ENCODE measurements around the gene HAUS6. TPM values are rescaled to one million over a fixed set of nuclear protein-coding genes. Genes with fewer than 3 reads are reported as not detected.
"Not testable (repeated sequence)": the region's sequence is repeated elsewhere in the genome, so short reads cannot be mapped to it uniquely, and the experiment has no call there.

The HAUS6 gene
- total RNA-seq, 2 donors from 2014 or later: 32.8 to 33.4 TPM

- no peak for ATAC-seq (replicated peaks in 1 of 2)
- H3K4me3 Mint-ChIP-seq: no peak overlapping the region
- peaks cover 29% of the 10 kb centered on the region for H3K4me1 Mint-ChIP-seq (ENCODE audit: low read depth)
- no peaks in the 10 kb centered on the region for H3K9me3 Mint-ChIP-seq
- H3K27ac Mint-ChIP-seq: no peak overlapping the region
- peaks cover 3 to 9% of the 10 kb centered on the region in 2 donors for H3K36me3 Mint-ChIP-seq (ENCODE audit: insufficient read depth in 2 of 2)
- H3K27me3 Mint-ChIP-seq (ENCODE audit: low read depth): no peaks in the 10 kb centered on the region
- no peak for DNase-seq
Measured at GRCh38 chr9:19104515-19105282, 2.0 kb upstream of the HAUS6 start.

- H3K4me3 Mint-ChIP-seq: peak overlapping the region; percentile 96 to 97
- H3K27me3 Mint-ChIP-seq (ENCODE audit: low read depth): no peaks in the 10 kb centered on the region
- H3K9me3 Mint-ChIP-seq: no peaks in the 10 kb centered on the region
- ATAC-seq (replicated peaks in 1 of 2): peak; percentile 41 to 46
- H3K36me3 Mint-ChIP-seq (ENCODE audit: insufficient read depth in 2 of 2): peaks cover 5 to 11% of the 10 kb centered on the region in 2 donors
- peak overlapping the region; percentile 97 for H3K27ac Mint-ChIP-seq
- peak in 1 of 2 donors; percentile 36 for DNase-seq
- peaks cover 52% of the 10 kb centered on the region for H3K4me1 Mint-ChIP-seq (ENCODE audit: low read depth)
Measured at GRCh38 chr9:19102181-19102630, 498 bp downstream of the HAUS6 start.

GRCh38 chr9:19101203-19101602 is 1.5 kb downstream of the HAUS6 start:
- Mint-ChIP-seq H3K27me3 (ENCODE audit: low read depth) (no peaks in the 10 kb centered on the region), H3K36me3 (ENCODE audit: insufficient read depth in 2 of 2) (peaks cover 5 to 12% of the 10 kb centered on the region in 2 donors), H3K27ac (peak overlapping the region; percentile 16), H3K9me3 (no peaks in the 10 kb centered on the region), H3K4me1 (ENCODE audit: low read depth) (peaks cover 62% of the 10 kb centered on the region), H3K4me3 (peak overlapping the region; percentile 96 to 97)
- DNase-seq: no peak
- ATAC-seq (replicated peaks in 1 of 2): no peak

GRCh38 chr9:19097431-19097830 is 5.3 kb downstream of the HAUS6 start:
- H3K27me3 Mint-ChIP-seq (ENCODE audit: low read depth); ATAC-seq (replicated peaks in 1 of 2); H3K9me3 Mint-ChIP-seq; DNase-seq: not testable (repeated sequence)
- H3K27ac Mint-ChIP-seq: peak overlapping the region; percentile 87
- H3K36me3 Mint-ChIP-seq (ENCODE audit: insufficient read depth in 2 of 2): peaks cover 5 to 26% of the 10 kb centered on the region in 2 donors
- peak overlapping the region; percentile 50 to 71 for H3K4me3 Mint-ChIP-seq
- peaks cover 62% of the 10 kb centered on the region for H3K4me1 Mint-ChIP-seq (ENCODE audit: low read depth)

DNA sequence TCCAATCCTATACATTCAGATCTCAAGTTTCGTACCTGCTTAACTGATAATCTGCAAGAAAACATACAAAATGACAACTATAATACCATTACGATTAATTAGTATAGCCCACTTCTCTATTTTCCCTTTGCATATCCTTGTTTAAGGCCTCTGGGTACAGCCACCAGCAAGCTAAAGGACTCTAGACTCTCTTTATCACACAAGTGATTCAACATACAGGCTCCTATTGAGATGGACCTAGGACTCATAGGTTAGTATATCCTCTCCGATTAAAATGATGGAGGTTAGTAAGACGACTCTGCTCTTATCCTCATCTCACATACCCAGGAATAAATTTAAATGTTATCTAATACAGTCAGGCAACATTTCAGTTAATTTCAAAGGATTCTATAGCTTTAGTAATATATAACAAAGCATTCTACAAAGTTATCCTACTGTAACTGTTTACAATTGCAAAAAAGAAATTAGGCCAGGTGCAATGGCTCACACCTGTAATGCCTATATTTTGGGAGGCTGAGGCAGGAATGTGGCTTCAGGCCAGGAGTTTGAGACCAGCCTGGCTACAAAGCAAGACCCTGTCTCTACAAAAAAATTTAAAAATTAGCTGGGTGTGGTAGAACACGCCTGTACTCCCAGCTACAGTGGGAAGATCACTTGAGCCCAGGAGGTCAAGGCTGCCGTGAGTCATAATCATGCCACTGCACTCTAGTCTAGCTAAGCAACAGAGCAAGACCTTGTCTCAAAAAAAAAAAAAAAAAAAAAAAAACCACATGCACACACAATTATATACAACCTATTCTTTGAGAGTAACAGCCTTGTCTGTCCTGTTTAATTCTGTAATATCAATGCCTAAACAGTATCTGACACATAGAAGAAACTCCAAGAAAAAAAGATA is 15.4 kb downstream of the HAUS6 start:
- Mint-ChIP-seq H3K27me3 (ENCODE audit: low read depth) (no peaks in the 10 kb centered on the region), H3K36me3 (ENCODE audit: insufficient read depth in 2 of 2) (peaks cover 0 to 19% of the 10 kb centered on the region in 2 donors), H3K9me3 (no peaks in the 10 kb centered on the region), H3K27ac (no peak overlapping the region), H3K4me3 (no peak overlapping the region), H3K4me1 (ENCODE audit: low read depth) (no peaks in the 10 kb centered on the region)
- DNase-seq (no peak), ATAC-seq (replicated peaks in 1 of 2) (no peak)

DNA sequence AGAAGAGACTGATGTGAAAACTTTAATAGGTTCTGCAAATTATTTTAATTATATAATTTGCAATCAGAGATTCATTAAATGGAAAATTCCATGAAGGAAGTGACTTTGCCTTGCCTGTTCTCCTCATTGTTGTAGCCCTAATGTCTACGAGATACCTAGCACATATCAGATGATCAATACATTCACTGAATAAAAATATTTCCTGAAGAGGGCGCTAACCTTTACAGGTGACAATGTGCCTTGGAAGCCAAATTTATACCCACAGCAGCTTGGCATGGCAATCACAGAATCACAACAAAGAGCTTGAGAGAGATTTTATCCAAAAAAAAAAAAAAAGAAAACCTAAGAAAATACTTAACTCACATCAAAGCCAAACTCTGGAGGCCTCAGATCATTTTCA is 17.4 kb downstream of the HAUS6 start:
- no peaks in the 10 kb centered on the region for H3K27me3 Mint-ChIP-seq (ENCODE audit: low read depth)
- no peaks in the 10 kb centered on the region for H3K4me1 Mint-ChIP-seq (ENCODE audit: low read depth)
- no peak for DNase-seq
- H3K27ac Mint-ChIP-seq: peak overlapping the region; percentile 40
- peaks cover 3 to 15% of the 10 kb centered on the region in 2 donors for H3K36me3 Mint-ChIP-seq (ENCODE audit: insufficient read depth in 2 of 2)
- H3K4me3 Mint-ChIP-seq: no peak overlapping the region
- H3K9me3 Mint-ChIP-seq: no peaks in the 10 kb centered on the region
- peak; percentile 46 to 56 for ATAC-seq (replicated peaks in 1 of 2)

GRCh38 chr9:19074836-19075235 is 27.9 kb downstream of the HAUS6 start:
- H3K4me3 Mint-ChIP-seq: no peak overlapping the region
- peaks cover 21 to 40% of the 10 kb centered on the region in 2 donors for H3K36me3 Mint-ChIP-seq (ENCODE audit: insufficient read depth in 2 of 2)
- ATAC-seq (replicated peaks in 1 of 2) (no peak), DNase-seq (no peak)
- no peaks in the 10 kb centered on the region for H3K27me3 Mint-ChIP-seq (ENCODE audit: low read depth)
- H3K27ac Mint-ChIP-seq: no peak overlapping the region
- peaks cover 4% of the 10 kb centered on the region for H3K4me1 Mint-ChIP-seq (ENCODE audit: low read depth)
- no peaks in the 10 kb centered on the region for H3K9me3 Mint-ChIP-seq

- H3K9me3 Mint-ChIP-seq: no peaks in the 10 kb centered on the region
- no peak overlapping the region for H3K27ac Mint-ChIP-seq
- no peak for ATAC-seq (replicated peaks in 1 of 2)
- no peaks in the 10 kb centered on the region for H3K27me3 Mint-ChIP-seq (ENCODE audit: low read depth)
- peaks cover 21 to 42% of the 10 kb centered on the region in 2 donors for H3K36me3 Mint-ChIP-seq (ENCODE audit: insufficient read depth in 2 of 2)
- H3K4me1 Mint-ChIP-seq (ENCODE audit: low read depth): peaks cover 4% of the 10 kb centered on the region
- no peak for DNase-seq
- H3K4me3 Mint-ChIP-seq: no peak overlapping the region
Measured at GRCh38 chr9:19074229-19074628, 28.5 kb downstream of the HAUS6 start.

GRCh38 chr9:19057033-19057432 is 45.7 kb downstream of the HAUS6 start:
- no peak for ATAC-seq (replicated peaks in 1 of 2)
- peaks cover 5% of the 10 kb centered on the region for H3K4me1 Mint-ChIP-seq (ENCODE audit: low read depth)
- H3K27me3 Mint-ChIP-seq (ENCODE audit: low read depth): no peaks in the 10 kb centered on the region
- H3K36me3 Mint-ChIP-seq (ENCODE audit: insufficient read depth in 2 of 2): peaks cover 8 to 48% of the 10 kb centered on the region in 2 donors
- H3K9me3 Mint-ChIP-seq: no peaks in the 10 kb centered on the region
- no peak overlapping the region for H3K27ac Mint-ChIP-seq
- H3K4me3 Mint-ChIP-seq: no peak overlapping the region
- no peak for DNase-seq

DNA sequence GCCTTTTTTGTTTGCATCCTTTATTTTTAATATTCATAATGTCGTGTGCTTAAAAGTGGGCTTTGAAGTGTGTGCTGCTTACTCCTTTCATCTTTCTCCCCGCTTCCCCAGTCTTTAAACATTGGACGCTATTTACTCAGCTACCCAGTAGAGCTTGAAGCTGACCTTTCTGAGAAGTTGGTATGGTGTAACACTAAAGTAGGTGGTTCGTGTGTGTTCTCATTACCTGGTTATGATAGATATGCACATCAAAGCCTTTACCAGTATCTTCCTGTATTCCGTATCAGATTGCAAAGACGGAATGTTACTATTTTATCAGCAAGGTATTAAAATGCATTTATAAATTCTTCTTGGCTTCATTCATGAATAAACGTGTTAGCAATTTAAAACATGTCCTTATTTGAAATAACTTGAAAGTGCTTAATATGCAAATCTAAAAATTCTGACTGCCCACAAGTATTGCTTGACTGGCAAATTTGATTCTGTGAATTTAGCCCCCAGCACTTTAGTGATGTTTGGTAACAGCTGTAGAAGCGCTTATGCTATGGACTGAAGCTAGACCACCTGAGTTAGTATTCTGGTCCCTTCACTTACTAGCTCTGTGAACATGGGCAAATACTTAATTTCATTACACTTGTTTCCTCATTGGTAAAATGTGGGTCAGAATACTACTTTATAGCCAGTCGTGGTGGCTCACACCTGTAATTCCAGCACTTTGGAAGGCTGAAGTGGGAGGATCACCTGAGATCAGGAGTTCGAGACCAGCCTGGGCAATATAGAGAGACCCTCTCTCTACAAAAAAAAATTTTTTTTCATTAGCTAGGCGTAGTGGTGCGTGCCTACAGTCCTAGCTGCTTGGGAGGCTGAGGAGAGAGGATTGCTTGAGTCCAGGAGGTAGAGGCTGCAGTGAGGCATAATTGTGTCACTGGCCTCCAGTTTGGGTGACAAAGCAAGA is 51.8 kb downstream of the HAUS6 start:
- Mint-ChIP-seq H3K27me3 (ENCODE audit: low read depth) (no peaks in the 10 kb centered on the region), H3K4me3 (peak overlapping the region; percentile 94 to 99), H3K4me1 (ENCODE audit: low read depth) (peaks cover 40% of the 10 kb centered on the region), H3K36me3 (ENCODE audit: insufficient read depth in 2 of 2) (peaks cover 11 to 12% of the 10 kb centered on the region in 2 donors), H3K27ac (peak overlapping the region; percentile 97), H3K9me3 (no peaks in the 10 kb centered on the region)
- no peak for DNase-seq
- no peak for ATAC-seq (replicated peaks in 1 of 2)

- Mint-ChIP-seq H3K4me1 (ENCODE audit: low read depth) (peaks cover 40% of the 10 kb centered on the region), H3K27ac (peak overlapping the region; percentile 97), H3K4me3 (peak overlapping the region; percentile 94 to 99), H3K36me3 (ENCODE audit: insufficient read depth in 2 of 2) (peaks cover 7 to 10% of the 10 kb centered on the region in 2 donors), H3K9me3 (no peaks in the 10 kb centered on the region), H3K27me3 (ENCODE audit: low read depth) (no peaks in the 10 kb centered on the region)
- ATAC-seq (replicated peaks in 1 of 2): no peak
- DNase-seq: peak in 1 of 2 donors; percentile 12
Measured at GRCh38 chr9:19049917-19050636, 52.6 kb downstream of the HAUS6 start.

Data from activated T-cell treated with anti-CD3 and anti-CD28 coated beads, Interleukin-2, amount 50 U/mL, for 72 hours (primary cell).